Psoas muscle (tissue), 8 donors: ENCODE data around the gene ACSS3. TPM values are rescaled to one million over a fixed set of nuclear protein-coding genes. Genes with fewer than 3 reads are reported as not detected.

Experiments
- ATAC-seq, 4 donors: fragments of 200-7000 bp; cut with Tn5 transposase; one replicate each; pipeline ENCODE4 v1.9.1; 2020; ENCODE audit warnings: moderate library complexity in 3 of 4, mild to moderate bottlenecking in 2 of 4
- DNase-seq, 2 donors: peaks; one replicate each; pipeline ENCODE4 v3.0.0-alpha.2; 2020
- H3K27ac ChIP-seq: fragments of 200-600 bp; one replicate; pipeline ENCODE4 v1.8.0; 2022
- H3K27me3 ChIP-seq, 3 donors: fragments of 200-600 bp in 1 of 3; one replicate each; pipeline versions ENCODE4 v1.6.1 to v1.8.0; 2013 to 2022; ENCODE audit warnings: low read length in 2 of 3, mild to moderate bottlenecking in 2 of 3, moderate library complexity in 1 of 3; ENCODE audit not compliant: insufficient read depth in 3 of 3
- H3K36me3 ChIP-seq, 2 donors: fragments of 200-600 bp in 1 of 2; one replicate each; pipeline versions ENCODE4 v1.6.1 to v1.8.0; 2013 to 2022; ENCODE audit warnings: low read depth in 1 of 2, mild to moderate bottlenecking in 1 of 2, moderate library complexity in 1 of 2; ENCODE audit not compliant: insufficient read depth in 1 of 2
- H3K4me1 ChIP-seq: fragments of 200-600 bp; one replicate; pipeline ENCODE4 v1.8.0; 2022
- H3K4me3 ChIP-seq: fragments of 200-600 bp; one replicate; pipeline ENCODE4 v1.8.0; 2022; ENCODE audit warnings: mild to moderate bottlenecking
- H3K9me3 ChIP-seq: fragments of 200-600 bp; one replicate; pipeline ENCODE4 v1.8.0; 2022
- WGBS, 3 donors: extraction: QIAGEN DNeasy Blood & Tissue Kit; methylation state at CpG; one replicate each; pipeline versions ENCODE4 v1.1.6 to v1.1.7; 2013; 5-methylcytosine and 5-hydroxymethylcytosine counted together
- intact Hi-C, 2 donors: fragments of 100-400 bp; cut with DNase I; formaldehyde crosslinking; loops; one replicate each; pipeline versions ENCODE4 v1.11.0 to v1.14.2; 2022
- polyA plus RNA-seq, 3 donors: library from polyadenylated mRNA; stranded (reverse); fragments of 200-250 nt; gene quantifications; one replicate each; pipeline ENCODE4 v1.2.3, GENCODE V29; 2013
- total RNA-seq, 4 donors: library from RNA; stranded (reverse); fragmentation: NEBNext Ultra II Directional in 2 of 4; extraction: Animal tissue kit (Norgen Biotek cat#: 25700) in 2 of 4; gene quantifications; one replicate each; pipeline versions ENCODE4 v1.2.1 to v1.2.4, GENCODE V29; 2021 to 2023
- TF ChIP-seq, protein P1 (sequence below): fragments of 200-600 bp; IDR thresholded peaks from one replicate; pipeline ENCODE4 v1.8.0; 2022; ENCODE audit warnings: antibody characterized with exemption
- donor health status: healthy with polysubstance abuse.
- donor health status: DM: no; HTN: no; CAD: no; lungs with moderate emphysema.
- donor health status: Bipolar disorder and iron deficiency.
- donor health status: healthy.
- donor health status: DM: yes; HTN: yes; CAD: no.
- donor health status: DM: no; HTN: no; CAD: no.
- donor health status: DM: no; HTN: no; CAD: no.
- donor health status: DM: yes; HTN: yes; CAD: no.

Gene ACSS3
- total and polyA plus RNA-seq, 7 donors: 1.3 to 21.9 (median 7.1) TPM

DNA sequence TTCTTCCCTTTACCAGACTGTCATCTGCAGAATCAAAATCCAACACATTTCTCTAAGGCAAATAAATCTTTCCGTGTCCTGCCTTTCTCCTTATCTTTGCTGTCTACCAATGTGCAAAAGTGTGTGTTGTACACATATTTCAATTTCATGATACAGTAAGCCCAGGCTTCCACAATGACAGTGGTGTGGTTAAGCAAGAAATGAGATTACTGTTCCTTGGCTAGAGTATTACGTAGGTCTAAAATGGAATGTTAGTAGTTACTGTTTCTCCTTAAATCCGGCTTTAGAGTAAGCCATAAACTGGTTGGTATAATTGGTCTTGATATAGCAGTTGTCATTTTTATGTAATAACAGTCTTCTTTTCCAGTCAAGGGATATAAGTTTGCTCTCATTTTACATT lies 82.0 kb downstream of the ACSS3 start:
- DNase-seq: no peak
- Histone ChIP-seq H3K4me3 (no peak overlapping the region), H3K9me3 (no peaks in the 10 kb centered on the region), H3K4me1 (no peaks in the 10 kb centered on the region), H3K36me3 (peaks cover 0 to 46% of the 10 kb centered on the region in 2 donors), H3K27ac (no peak overlapping the region), H3K27me3 (no peaks in the 10 kb centered on the region)
- 91 to 93% (median 93%) methylated on average over 3 of the region's 3 CpGs for WGBS, 3 donors
- ATAC-seq: no peak
- intact Hi-C loops: no loop called here
- TF ChIP-seq, protein P1, sequence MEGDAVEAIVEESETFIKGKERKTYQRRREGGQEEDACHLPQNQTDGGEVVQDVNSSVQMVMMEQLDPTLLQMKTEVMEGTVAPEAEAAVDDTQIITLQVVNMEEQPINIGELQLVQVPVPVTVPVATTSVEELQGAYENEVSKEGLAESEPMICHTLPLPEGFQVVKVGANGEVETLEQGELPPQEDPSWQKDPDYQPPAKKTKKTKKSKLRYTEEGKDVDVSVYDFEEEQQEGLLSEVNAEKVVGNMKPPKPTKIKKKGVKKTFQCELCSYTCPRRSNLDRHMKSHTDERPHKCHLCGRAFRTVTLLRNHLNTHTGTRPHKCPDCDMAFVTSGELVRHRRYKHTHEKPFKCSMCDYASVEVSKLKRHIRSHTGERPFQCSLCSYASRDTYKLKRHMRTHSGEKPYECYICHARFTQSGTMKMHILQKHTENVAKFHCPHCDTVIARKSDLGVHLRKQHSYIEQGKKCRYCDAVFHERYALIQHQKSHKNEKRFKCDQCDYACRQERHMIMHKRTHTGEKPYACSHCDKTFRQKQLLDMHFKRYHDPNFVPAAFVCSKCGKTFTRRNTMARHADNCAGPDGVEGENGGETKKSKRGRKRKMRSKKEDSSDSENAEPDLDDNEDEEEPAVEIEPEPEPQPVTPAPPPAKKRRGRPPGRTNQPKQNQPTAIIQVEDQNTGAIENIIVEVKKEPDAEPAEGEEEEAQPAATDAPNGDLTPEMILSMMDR: no peak

DNA sequence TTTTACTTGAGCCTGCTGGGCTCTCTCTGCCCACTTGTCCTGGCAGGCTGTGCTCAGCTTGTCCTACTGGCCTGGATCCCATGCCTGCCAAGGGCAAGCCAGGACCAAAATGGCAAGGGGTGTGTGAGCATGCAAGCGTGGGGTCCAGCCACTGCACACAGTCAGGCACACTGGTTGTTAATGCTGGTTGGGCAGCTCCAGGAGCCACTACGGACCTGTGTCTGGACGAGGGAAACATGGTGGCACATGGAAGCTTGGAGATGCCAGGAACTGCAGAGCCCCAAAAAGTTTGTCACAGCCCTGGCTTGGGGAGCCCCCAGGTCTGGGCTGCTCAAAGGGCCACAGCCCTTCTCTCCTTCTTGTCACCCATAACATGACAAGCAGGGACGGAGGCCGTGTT lies 83.8 kb downstream of the ACSS3 start:
- intact Hi-C loops: no loop called here
- 75 to 86% (median 82%) methylated on average over 5 of the region's 5 CpGs for WGBS, 3 donors
- Histone ChIP-seq H3K36me3 (peaks cover 0 to 35% of the 10 kb centered on the region in 2 donors), H3K4me1 (no peaks in the 10 kb centered on the region), H3K4me3 (no peak overlapping the region), H3K27me3 (no peaks in the 10 kb centered on the region), H3K27ac (no peak overlapping the region), H3K9me3 (no peaks in the 10 kb centered on the region)
- ATAC-seq (peak in 1 of 4 donors; percentile 40), DNase-seq (no peak)
- TF ChIP-seq, protein P1: no peak

DNA sequence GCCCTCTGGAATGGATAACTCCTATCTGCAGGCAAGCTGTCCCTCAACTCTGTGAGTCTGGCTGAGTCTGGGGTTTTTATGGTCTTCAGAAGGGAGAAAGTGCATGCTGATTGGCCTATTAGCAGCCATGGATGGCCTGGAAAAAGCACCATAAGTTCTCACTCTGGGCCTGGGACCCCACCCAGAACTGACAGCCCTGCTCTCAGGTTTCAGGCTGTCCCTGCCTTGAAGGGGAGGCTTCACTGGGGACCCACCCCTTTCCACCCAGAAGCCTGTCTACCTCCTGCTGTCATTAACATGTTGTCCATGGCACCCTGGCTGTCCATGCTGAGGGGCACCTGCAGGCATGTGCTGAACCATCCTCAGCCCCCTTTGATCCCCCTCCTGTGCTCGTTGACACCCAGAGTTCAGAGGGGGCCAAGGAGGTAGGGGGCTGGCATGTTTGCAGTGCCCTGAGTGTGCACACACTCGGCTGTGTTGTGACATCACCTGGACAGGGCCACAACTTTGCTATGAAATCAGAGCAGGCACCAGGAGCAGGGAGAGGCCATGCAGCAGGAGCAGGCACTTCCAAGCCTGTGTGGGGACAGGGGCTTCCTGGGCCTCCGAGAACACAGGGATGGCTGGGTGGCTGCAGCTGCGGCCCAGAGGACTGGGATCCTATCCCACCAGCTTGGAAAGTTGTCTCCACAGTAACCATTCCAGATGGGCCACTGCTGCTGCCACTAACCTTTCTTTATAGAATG lies 84.7 kb downstream of the ACSS3 start:
- DNase-seq: no peak
- intact Hi-C loops: no loop called here
- Histone ChIP-seq H3K27ac (no peak overlapping the region), H3K9me3 (no peaks in the 10 kb centered on the region), H3K4me1 (no peaks in the 10 kb centered on the region), H3K27me3 (no peaks in the 10 kb centered on the region), H3K36me3 (peaks cover 0 to 30% of the 10 kb centered on the region in 2 donors), H3K4me3 (no peak overlapping the region)
- TF ChIP-seq, protein P1: no peak
- ATAC-seq: peak in 1 of 4 donors; percentile 29
- WGBS, 3 donors: 83 to 93% (median 84%) methylated on average over 4 of the region's 4 CpGs

DNA sequence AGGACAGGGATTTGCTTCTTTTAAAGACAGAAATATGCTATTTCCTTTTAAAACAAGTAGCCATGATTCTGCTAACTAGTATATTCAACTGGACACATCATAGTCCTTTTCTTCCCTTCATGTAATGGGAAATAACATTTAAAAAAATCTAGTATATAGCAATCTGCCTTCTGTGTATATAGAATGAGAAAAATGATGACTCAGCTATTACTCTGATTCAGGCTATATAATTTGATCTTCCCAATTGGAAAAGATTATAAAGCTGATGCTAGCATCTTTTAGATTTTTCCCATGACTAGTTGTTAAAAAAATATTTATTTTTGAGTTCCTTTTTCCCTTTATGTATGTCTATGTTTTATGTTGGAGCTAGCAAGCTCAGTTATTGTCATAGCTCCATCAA lies 86.9 kb downstream of the ACSS3 start:
- intact Hi-C loops: no loop called here
- Histone ChIP-seq H3K4me3 (no peak overlapping the region), H3K4me1 (no peaks in the 10 kb centered on the region), H3K36me3 (peaks cover 0 to 19% of the 10 kb centered on the region in 2 donors), H3K27ac (no peak overlapping the region), H3K27me3 (no peaks in the 10 kb centered on the region), H3K9me3 (no peaks in the 10 kb centered on the region)
- TF ChIP-seq, protein P1: no peak
- DNase-seq (no peak), ATAC-seq (no peak)

DNA sequence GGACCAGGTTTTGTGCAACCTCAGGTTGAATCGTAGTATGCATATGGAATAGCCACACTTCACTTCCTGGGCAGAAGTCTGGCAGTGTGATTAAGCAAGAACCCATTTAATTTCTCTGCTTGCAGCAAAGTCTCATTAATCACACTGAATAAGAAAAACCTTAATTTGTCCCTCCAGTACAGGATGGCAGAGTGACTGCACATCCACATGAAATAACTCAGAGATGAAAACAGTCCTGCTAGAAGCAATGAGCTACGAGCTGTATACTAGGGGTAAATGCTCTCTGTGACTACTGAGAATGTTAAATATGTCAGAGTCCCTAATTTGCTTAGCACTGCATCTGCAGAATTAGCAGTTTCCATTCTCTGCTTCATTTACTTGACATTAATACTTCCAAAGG lies 88.9 kb downstream of the ACSS3 start:
- no peak for ATAC-seq
- Histone ChIP-seq H3K36me3 (peaks cover 0 to 13% of the 10 kb centered on the region in 2 donors), H3K27ac (no peak overlapping the region), H3K4me1 (no peaks in the 10 kb centered on the region), H3K27me3 (no peaks in the 10 kb centered on the region), H3K4me3 (no peak overlapping the region), H3K9me3 (no peaks in the 10 kb centered on the region)
- TF ChIP-seq, protein P1: no peak
- 86 to 90% (median 89%) methylated on average over 2 of the region's 2 CpGs for WGBS, 3 donors
- intact Hi-C loops: no loop called here
- no peak for DNase-seq
